Neuronal stem cell (in vitro differentiated cells): ENCODE data around the gene PBX4.

ENCODE experiments used
- DNase-seq: peaks from one replicate; pipeline ENCODE4 v3.0.0-alpha.2; 2013; ENCODE audit warnings: low spot score
- H2AFZ ChIP-seq: one replicate; pipeline ENCODE4 v1.6.1; 2013; ENCODE audit warnings: mild to moderate bottlenecking, low read length, inconsistent platforms
- H2AK5ac ChIP-seq: 2 replicates; pipeline ENCODE4 v1.6.1; 2013; ENCODE audit warnings: low read depth, mild to moderate bottlenecking, inconsistent platforms, low read length, moderate library complexity, mixed read lengths
- H2BK120ac ChIP-seq: 2 replicates; pipeline ENCODE4 v1.6.1; 2013; ENCODE audit warnings: low read depth, mild to moderate bottlenecking, inconsistent platforms, low read length, moderate library complexity, mixed read lengths
- H2BK12ac ChIP-seq: one replicate; pipeline ENCODE4 v1.6.1; 2013; ENCODE audit warnings: low read length, inconsistent platforms
- H2BK15ac ChIP-seq: 2 replicates; pipeline ENCODE4 v1.6.1; 2013; ENCODE audit warnings: mild to moderate bottlenecking, low read length, inconsistent platforms, mixed read lengths
- H2BK5ac ChIP-seq: one replicate; pipeline ENCODE4 v1.6.1; 2013; ENCODE audit warnings: inconsistent platforms, mild to moderate bottlenecking, low read length, moderate library complexity
- H3K14ac ChIP-seq: one replicate; pipeline ENCODE4 v1.6.1; 2013; ENCODE audit warnings: low read length, inconsistent platforms
- H3K18ac ChIP-seq: 2 replicates; pipeline ENCODE4 v1.6.1; 2013; ENCODE audit warnings: low read length, inconsistent platforms
- H3K23ac ChIP-seq: 2 replicates; pipeline ENCODE4 v1.6.1; 2013; ENCODE audit warnings: low read depth, mild to moderate bottlenecking, mixed read lengths, low read length, inconsistent platforms; ENCODE audit not compliant: poor library complexity
- H3K27ac ChIP-seq: replicated peaks from 3 replicates; pipeline ENCODE4 v1.5.1; 2013; ENCODE audit warnings: low read length, inconsistent platforms
- H3K27me3 ChIP-seq, 3 experiments: 2 replicates each; pipeline ENCODE4 v1.6.1; 2013; ENCODE audit warnings: low read length in 3 of 3, mild to moderate bottlenecking in 2 of 3, inconsistent platforms in 1 of 3, low read depth in 1 of 3, mixed read lengths in 1 of 3, moderate library complexity in 1 of 3; ENCODE audit not compliant: control insufficient read depth in 3 of 3, insufficient read depth in 3 of 3
- H3K36me3 ChIP-seq, 2 donors: replicated peaks in 1 of 2; 2 replicates each; pipeline ENCODE4 v1.6.1; 2013; ENCODE audit warnings: low read length in 2 of 2; ENCODE audit not compliant: control insufficient read depth in 2 of 2, insufficient read depth in 2 of 2
- H3K4ac ChIP-seq: 2 replicates; pipeline ENCODE4 v1.6.1; 2013; ENCODE audit warnings: inconsistent platforms, mild to moderate bottlenecking, low read length, moderate library complexity
- H3K4me1 ChIP-seq, 2 donors: 1 replicate in 1 of 2; 2 replicates in 1 of 2; pipeline ENCODE4 v1.6.1; 2013; ENCODE audit warnings: low read length in 2 of 2, low read depth in 1 of 2; ENCODE audit not compliant: control insufficient read depth in 2 of 2, insufficient read depth in 1 of 2
- H3K4me2 ChIP-seq: one replicate; pipeline ENCODE4 v1.6.1; 2013; ENCODE audit warnings: mild to moderate bottlenecking, low read length, inconsistent platforms; ENCODE audit not compliant: insufficient read depth, poor library complexity, severe bottlenecking
- H3K4me3 ChIP-seq, 2 donors: 2 replicates each; pipeline ENCODE4 v1.5.1; 2013; ENCODE audit warnings: low read length in 2 of 2, mild to moderate bottlenecking in 2 of 2, inconsistent platforms in 1 of 2, moderate library complexity in 1 of 2
- H3K79me1 ChIP-seq: one replicate; pipeline ENCODE4 v1.6.1; 2013; ENCODE audit warnings: low read depth, mild to moderate bottlenecking, inconsistent platforms, low read length, moderate library complexity
- H3K9ac ChIP-seq: one replicate; pipeline ENCODE4 v1.6.1; 2013; ENCODE audit warnings: mild to moderate bottlenecking, low read depth, low read length, inconsistent platforms; ENCODE audit not compliant: poor library complexity
- H3K9me3 ChIP-seq, 2 donors: replicated peaks in 1 of 2; 2 replicates each; pipeline versions ENCODE3 to v1.6.1; 2013; ENCODE audit warnings: low read length in 2 of 2, mild to moderate bottlenecking in 2 of 2, inconsistent platforms in 1 of 2, low read depth in 1 of 2, mixed read lengths in 1 of 2, moderate library complexity in 1 of 2; ENCODE audit not compliant: control insufficient read depth in 2 of 2, insufficient read depth in 1 of 2
- H4K8ac ChIP-seq: one replicate; pipeline ENCODE4 v1.6.1; 2013; ENCODE audit warnings: low read depth, mild to moderate bottlenecking, inconsistent platforms, low read length, moderate library complexity
- H4K91ac ChIP-seq: one replicate; pipeline ENCODE4 v1.6.1; 2013; ENCODE audit warnings: low read length, low read depth, mild to moderate bottlenecking, inconsistent platforms; ENCODE audit not compliant: poor library complexity
- WGBS, 2 donors: extraction: QIAGEN DNeasy Blood & Tissue Kit; methylation state at CpG; one replicate each; pipeline ENCODE4 v1.1.7; 2013; ENCODE audit warnings: missing lambda C conversion rate in 2 of 2, mixed read lengths in 1 of 2; ENCODE audit not compliant: insufficient read length in 2 of 2, insufficient replicate concordance in 1 of 2; ENCODE audit errors: extremely low coverage in 2 of 2; 5-methylcytosine and 5-hydroxymethylcytosine counted together

PBX4 gene

DNA sequence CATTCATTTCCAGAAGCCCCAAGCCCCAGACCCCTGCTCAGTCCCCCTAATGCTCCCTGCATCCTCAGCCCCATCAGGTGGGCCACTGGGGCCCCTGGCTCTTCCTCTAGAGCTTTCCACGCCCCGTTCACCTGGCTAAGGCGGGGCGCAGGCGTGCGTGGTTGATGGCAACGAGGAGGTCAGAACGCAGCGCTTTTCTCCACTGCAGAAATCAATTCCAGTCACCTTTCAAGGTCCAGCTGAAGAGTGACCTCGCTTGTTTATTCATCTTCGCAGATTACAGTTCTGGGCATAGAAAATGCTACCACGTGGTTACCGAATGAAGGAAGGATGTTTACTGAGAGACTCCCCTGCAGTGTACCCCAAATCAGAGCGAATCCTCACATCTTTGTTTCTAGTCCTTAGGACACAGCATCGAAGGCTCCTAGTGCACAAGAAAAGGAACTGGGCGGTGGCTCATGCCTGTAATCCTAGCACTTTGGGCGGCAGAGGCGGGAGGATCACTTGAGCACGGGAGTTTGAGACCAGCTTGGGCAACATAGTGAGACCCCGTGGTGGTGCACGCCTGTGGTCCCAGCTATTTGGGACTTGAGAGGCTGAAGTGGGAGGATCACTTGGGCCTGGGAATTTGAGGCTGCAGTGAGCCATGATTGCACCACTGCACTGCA lies 828 bp upstream of the PBX4 start:
- no peak overlapping the region for H4K8ac ChIP-seq
- H2BK15ac ChIP-seq, result peak overlapping the region; percentile 49
- no peak overlapping the region for H3K4ac ChIP-seq
- H3K14ac ChIP-seq, result no peak overlapping the region
- peak overlapping the region; percentile 94 for H3K18ac ChIP-seq
- peak overlapping the region; percentile 90 for H2AFZ ChIP-seq
- H3K27ac ChIP-seq, result no peak overlapping the region
- H2AK5ac ChIP-seq, result peak overlapping the region; percentile 47
- no peaks in the 10 kb centered on the region for H3K79me1 ChIP-seq
- H3K9me3 ChIP-seq, result no peaks in the 10 kb centered on the region
- no peak overlapping the region for H4K91ac ChIP-seq
- H3K36me3 ChIP-seq, result peaks cover 0 to 10% of the 10 kb centered on the region in 2 donors
- peaks cover 5% of the 10 kb centered on the region in 2 donors for H3K4me1 ChIP-seq
- peak overlapping the region; percentile 96 for H3K23ac ChIP-seq
- peak overlapping the region; percentile 83 for H3K4me2 ChIP-seq
- H3K27me3 ChIP-seq, result no peaks in the 10 kb centered on the region
- no peak overlapping the region for H3K9ac ChIP-seq
- no peak overlapping the region for H2BK12ac ChIP-seq
- no peak for DNase-seq
- H3K4me3 ChIP-seq, result peak overlapping the region in 1 of 2 donors; percentile 72
- no peak overlapping the region for H2BK5ac ChIP-seq
- WGBS, 2 donors, result no CpG with 5 or more reads among the region's 21 CpGs
- no peak overlapping the region for H2BK120ac ChIP-seq

DNA sequence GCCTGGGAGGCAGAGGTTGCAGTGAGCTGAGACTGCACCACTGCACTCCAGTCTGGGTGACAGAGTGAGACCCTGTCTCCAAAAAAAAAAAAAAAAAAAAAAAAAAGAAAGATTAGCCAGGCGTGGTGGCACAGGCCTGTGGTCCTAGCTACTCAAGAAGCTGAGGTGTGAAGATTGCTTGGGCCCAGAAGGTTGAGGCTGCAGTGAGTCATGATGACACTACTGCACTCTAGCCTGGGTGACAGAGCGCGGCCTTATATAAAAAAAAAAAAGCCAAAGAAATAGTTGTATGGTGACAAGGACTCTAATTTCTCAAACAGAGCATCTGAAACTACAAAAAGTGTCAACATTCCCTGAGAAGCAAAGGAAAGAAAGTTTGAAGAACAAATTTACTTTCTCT lies 3.4 kb downstream of the PBX4 start:
- H3K79me1 ChIP-seq, result no peaks in the 10 kb centered on the region
- H3K4ac ChIP-seq, result no peak overlapping the region
- no peaks in the 10 kb centered on the region for H3K9me3 ChIP-seq
- no peak overlapping the region for H3K4me3 ChIP-seq
- no peak overlapping the region for H3K23ac ChIP-seq
- H2BK12ac ChIP-seq, result no peak overlapping the region
- no peak overlapping the region for H2AK5ac ChIP-seq
- no peak overlapping the region for H2BK15ac ChIP-seq
- no peak overlapping the region for H3K27ac ChIP-seq
- H2AFZ ChIP-seq, result no peak overlapping the region
- no peak overlapping the region for H3K14ac ChIP-seq
- H4K8ac ChIP-seq, result no peak overlapping the region
- H2BK5ac ChIP-seq, result no peak overlapping the region
- no peak overlapping the region for H3K18ac ChIP-seq
- peaks cover 5% of the 10 kb centered on the region in 2 donors for H3K4me1 ChIP-seq
- no peaks in the 10 kb centered on the region for H3K27me3 ChIP-seq
- H4K91ac ChIP-seq, result no peak overlapping the region
- no peak for DNase-seq
- no peaks in the 10 kb centered on the region for H3K36me3 ChIP-seq
- H2BK120ac ChIP-seq, result no peak overlapping the region
- H3K4me2 ChIP-seq, result no peak overlapping the region
- H3K9ac ChIP-seq, result no peak overlapping the region
- no CpG with 5 or more reads among the region's 3 CpGs for WGBS, 2 donors

- no peak overlapping the region for H3K4me3 ChIP-seq
- no peak overlapping the region for H3K18ac ChIP-seq
- H3K9me3 ChIP-seq, result no peaks in the 10 kb centered on the region
- H2BK15ac ChIP-seq, result no peak overlapping the region
- no peak overlapping the region for H2BK12ac ChIP-seq
- H3K4me2 ChIP-seq, result no peak overlapping the region
- H2AFZ ChIP-seq, result no peak overlapping the region
- H3K27me3 ChIP-seq, result no peaks in the 10 kb centered on the region
- H3K27ac ChIP-seq, result no peak overlapping the region
- no CpG with 5 or more reads among the region's 4 CpGs for WGBS, 2 donors
- H2BK120ac ChIP-seq, result no peak overlapping the region
- no peak overlapping the region for H4K91ac ChIP-seq
- H3K36me3 ChIP-seq, result peaks cover 3 to 5% of the 10 kb centered on the region in 2 donors
- no peak overlapping the region for H3K23ac ChIP-seq
- H4K8ac ChIP-seq, result no peak overlapping the region
- no peaks in the 10 kb centered on the region for H3K4me1 ChIP-seq
- peaks cover under 1% of the 10 kb centered on the region for H3K79me1 ChIP-seq
- H3K14ac ChIP-seq, result no peak overlapping the region
- no peak overlapping the region for H3K4ac ChIP-seq
- no peak for DNase-seq
- H2AK5ac ChIP-seq, result no peak overlapping the region
- H2BK5ac ChIP-seq, result no peak overlapping the region
- H3K9ac ChIP-seq, result no peak overlapping the region
These were observed 5.0 kb downstream of the PBX4 start for GRCh38 chr19:19613506-19613905.

GRCh38 chr19:19610376-19611202 lies 7.9 kb downstream of the PBX4 start:
- H4K91ac ChIP-seq, result no peak overlapping the region
- no peak overlapping the region for H3K18ac ChIP-seq
- DNase-seq, result no peak
- no peak overlapping the region for H3K4ac ChIP-seq
- H3K9ac ChIP-seq, result no peak overlapping the region
- no peak overlapping the region for H3K23ac ChIP-seq
- H2AFZ ChIP-seq, result no peak overlapping the region
- no peak overlapping the region for H3K4me3 ChIP-seq
- no peaks in the 10 kb centered on the region for H3K9me3 ChIP-seq
- H2BK120ac ChIP-seq, result no peak overlapping the region
- no CpG with 5 or more reads among the region's 10 CpGs for WGBS, 2 donors
- H3K14ac ChIP-seq, result no peak overlapping the region
- peaks cover 2% of the 10 kb centered on the region for H3K79me1 ChIP-seq
- H4K8ac ChIP-seq, result no peak overlapping the region
- H3K36me3 ChIP-seq, result peaks cover 3 to 6% of the 10 kb centered on the region in 2 donors
- H3K4me2 ChIP-seq, result no peak overlapping the region
- no peak overlapping the region for H2BK15ac ChIP-seq
- no peak overlapping the region for H2BK5ac ChIP-seq
- H3K4me1 ChIP-seq, result no peaks in the 10 kb centered on the region
- H3K27me3 ChIP-seq, result no peaks in the 10 kb centered on the region
- no peak overlapping the region for H2BK12ac ChIP-seq
- no peak overlapping the region for H2AK5ac ChIP-seq
- no peak overlapping the region for H3K27ac ChIP-seq
